GM21423 (cell line): ENCODE measurements around the gene RREB1.
"Not testable (repeated sequence)": the region's sequence is repeated elsewhere in the genome, so short reads cannot be mapped to it uniquely, and the experiment has no call there.

ENCODE experiments used
- ATAC-seq: cut with Tn5 transposase; IDR thresholded peaks from one replicate; pipeline ENCODE4 v1.9.1; 2021; ENCODE audit warnings: mild to moderate bottlenecking, moderate library complexity; ENCODE audit not compliant: unreplicated experiment

The RREB1 gene

DNA sequence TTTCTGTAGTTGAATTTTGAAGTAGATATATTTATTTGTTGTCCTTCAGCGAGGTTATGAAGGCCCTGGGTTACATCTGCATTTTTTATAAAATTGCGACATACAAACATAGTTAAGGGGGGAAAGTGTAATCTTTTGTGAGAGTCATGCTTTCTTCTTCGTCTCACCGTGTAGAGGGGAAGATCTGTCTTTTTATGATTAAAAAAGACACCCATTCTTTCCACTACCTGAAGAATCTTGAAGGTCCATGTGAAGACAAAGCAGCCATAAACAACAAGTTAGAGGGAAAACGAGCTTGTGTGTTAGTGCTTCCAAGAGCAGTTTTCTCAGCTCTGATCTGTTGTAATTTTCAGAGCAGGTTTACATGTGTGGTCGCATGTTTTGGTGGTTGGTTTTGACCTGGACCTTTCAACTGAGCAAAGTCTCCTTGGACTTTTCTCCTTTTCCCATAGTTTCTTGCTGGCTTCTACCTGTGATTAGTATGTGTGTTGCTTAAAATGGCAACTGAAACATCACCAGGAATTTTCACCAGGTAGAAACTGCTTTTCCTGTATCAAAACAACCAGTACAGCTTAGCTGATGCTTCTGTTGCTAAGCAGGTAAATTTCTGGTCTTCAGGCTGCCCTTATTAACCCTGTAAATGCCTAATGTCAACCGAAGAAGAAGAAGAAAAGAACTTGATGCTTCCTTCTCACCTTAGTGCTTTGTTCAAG lies 37.3 kb downstream of the RREB1 start:
- ATAC-seq, result no peak

DNA sequence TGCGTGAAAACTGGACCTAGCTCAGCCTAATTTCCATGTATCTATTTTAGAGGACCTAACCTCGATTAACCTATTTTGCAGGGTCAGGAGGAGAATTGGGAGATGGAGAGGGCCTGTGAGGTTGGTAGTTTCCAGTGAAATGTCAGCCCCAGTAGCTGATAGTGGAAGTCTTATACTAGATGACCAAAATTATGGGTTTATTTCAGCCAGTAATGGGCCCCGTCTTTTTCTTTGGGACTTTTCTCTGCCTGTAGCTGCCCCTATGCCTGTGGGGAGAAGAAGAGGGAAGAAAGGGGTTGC lies 37.8 kb downstream of the RREB1 start:
- ATAC-seq, result no peak

DNA sequence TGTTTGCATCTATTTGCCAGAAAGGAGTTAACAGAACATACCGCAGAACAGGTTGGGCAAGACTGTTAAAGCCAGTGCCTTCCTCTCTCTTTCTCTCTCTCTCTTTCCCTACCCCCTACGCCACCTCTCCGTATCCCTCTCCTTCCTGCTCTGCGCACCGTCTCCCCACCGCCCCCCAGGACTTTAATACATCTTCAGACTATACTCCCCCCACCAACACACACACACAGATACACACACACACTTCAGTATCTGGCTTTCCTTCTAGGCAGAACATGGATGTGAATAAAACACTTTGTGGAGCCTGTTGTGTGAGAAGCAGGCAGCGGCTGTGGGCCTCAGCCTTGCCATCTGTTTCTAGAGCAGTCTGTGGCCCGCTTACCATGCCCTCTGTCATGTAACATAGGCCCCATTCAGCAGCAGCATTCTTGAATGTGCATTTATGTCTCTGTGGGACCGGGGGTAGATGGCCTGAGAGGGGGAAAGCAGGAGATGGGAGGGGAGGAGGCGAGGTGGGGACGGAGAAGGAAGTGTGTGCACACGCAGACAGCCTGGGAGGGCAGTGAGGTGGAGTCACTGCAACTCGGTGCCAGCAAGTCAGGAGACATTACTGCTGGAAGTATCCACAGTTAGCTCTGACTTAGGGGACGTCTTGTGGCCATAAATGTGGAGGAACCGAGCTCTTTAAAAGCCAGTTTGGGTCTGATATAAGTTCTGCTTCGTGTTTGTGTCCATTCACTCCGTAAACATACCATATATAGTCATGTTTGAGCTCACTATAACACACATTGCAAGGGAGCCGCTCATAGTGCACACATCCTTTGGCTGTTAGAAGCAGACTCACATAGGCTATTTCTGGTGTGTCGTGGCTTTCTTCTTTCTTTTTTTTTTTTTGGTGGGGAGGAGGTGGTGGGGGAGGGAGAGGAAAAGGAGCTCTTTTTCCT lies 38.4 kb downstream of the RREB1 start:
- ATAC-seq, result peak; percentile 58

DNA sequence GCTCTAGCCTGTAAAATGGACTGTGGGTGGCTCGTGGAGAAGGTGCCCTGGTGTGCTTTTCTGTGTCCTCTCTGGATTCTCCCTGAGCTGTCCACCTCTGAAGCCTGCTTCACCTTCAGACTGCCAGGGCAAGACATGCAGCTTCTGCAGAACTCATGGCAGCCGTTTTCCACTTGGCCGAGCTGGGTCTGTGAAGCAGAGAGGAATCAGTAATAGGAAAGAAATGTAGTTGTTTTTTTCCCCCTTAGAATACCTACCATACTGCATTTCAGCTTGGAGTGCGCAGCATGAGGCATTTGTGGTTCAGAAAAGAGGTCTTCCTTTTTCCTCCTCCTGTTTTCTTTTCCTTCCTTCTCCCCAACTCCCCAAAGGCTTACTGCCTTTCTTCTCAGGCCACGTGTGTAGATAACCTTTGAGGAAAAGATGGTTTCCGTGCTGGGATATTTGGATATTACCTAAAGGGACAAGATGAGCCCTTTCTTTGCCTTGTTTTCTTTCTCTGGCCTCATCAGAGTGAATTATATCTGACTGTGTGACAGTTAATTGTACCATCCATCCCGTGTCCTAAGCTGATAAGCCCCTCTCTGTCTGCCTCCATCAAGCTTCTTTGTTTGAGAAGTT lies 39.4 kb downstream of the RREB1 start:
- no peak for ATAC-seq

DNA sequence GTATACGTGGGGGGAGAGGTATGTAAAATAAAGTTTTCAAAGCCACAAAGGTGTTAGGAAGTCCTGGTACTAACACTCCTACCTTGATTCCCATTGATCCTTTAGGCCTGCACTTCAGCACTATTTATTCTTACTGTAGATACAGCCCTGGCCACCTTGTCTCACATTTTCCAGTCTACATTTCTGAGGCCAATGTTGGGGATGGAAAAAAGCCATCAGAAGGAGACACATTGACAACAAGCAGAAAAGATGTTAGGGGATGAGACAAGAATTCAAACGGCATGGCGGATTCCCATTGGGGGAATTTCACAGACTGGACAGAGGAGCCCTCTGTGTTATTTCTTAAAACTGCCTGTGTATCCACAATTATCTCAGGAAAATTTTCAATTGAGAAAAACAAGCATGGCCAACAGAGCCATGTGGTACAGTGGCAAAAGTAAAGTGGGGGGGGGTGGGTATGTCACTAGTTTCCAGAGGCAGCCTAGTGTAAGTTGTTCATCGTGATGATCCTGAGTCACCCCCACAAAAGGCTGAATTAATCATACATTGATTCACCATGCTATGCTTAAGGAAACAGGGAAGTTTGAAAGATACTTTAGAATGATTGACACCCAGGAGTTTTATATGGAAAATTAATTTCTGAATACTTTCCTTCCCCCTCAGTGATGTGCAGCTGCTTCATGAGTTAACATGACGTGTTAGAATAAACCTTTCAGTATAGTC lies 40.5 kb downstream of the RREB1 start:
- ATAC-seq, result no peak

DNA sequence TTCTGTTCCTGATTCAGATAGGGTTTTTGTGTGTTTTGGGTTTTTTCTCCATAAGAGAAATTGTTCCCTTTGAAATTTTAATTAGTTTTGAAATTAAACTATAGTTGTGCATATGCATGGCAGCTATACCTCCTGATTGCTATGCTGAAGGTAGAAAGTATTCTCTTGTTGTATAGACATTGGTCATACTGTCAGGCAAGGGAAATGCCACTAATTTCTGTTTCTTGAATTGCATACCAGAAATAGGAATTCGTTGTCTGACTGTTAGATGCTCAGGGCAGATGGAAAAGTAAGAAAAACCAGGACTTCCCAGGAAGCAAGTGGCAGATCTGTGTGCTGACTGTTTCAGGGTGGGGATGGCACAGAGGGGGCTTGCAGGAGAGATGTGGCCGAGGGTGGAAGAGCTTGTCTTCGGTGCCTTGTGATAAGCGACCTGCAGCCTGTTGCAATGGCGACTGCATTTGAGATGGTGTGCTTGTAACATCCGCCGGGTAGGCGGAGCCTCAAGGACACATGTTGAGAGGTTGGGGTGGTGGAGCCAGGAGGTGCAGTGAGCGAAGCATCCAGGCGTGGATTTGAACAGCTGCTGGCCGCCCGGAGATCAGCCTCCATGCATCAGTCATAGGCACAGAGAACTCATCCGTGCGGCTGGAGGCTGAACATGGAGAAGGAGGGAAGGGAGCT lies 42.8 kb downstream of the RREB1 start:
- ATAC-seq, result no peak

DNA sequence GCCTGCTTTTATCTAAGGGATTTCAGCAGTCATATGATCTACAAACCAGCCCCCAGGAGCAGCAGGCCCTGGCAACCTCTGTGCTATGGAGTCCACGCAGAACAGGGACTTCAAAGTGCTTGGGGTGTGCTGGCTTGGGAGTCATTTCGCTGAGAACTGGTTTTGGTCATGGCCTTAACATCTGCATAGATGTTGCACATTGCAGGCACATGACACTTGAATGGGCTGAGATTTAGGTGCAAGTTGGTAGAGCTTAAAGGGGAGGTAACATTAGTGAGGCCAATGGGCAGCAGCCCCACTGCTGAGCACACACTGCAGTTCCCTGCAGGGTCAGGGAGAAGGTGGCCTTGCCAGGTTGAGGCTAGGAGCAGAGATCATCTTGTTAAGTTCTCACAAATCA lies 43.6 kb downstream of the RREB1 start:
- ATAC-seq, result no peak

DNA sequence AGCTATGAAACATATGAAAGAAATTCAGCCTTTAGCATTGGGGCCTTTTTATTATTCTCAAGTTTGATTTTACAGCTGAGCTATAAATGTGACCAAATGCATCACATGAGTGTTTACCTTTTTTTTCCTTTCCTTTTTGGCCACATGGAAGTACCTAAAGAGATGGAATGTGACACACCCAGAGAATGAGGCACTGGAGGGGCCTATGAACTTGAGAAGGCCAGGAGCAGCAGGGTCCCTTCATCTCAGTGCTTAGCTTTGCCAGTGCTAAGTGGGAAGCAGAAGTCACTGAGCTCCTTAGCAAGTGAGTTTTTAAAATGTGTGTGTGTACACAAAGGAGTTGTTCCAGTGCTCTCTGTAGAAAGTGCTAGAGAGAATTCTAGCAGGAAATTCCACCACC lies 44.7 kb downstream of the RREB1 start:
- no peak for ATAC-seq

DNA sequence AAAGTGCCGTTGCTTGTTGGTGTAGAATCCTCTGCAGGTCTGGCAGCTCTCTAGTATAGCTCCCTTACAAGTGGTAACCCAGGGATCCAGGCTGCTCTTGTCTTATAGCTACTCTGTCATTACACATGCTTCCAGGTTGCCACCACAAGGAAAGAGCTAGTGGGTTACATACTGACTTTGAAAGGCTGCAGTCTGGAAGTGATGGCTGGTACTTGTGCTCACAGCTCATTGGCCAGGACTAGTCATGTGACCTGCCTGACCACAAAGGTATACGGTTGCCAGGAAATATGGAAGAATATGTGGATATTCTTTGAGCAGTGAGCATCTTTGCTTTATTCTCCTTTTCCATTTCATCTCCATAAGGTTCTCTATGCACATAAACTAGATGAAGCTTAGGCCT lies 46.0 kb downstream of the RREB1 start:
- no peak for ATAC-seq

DNA sequence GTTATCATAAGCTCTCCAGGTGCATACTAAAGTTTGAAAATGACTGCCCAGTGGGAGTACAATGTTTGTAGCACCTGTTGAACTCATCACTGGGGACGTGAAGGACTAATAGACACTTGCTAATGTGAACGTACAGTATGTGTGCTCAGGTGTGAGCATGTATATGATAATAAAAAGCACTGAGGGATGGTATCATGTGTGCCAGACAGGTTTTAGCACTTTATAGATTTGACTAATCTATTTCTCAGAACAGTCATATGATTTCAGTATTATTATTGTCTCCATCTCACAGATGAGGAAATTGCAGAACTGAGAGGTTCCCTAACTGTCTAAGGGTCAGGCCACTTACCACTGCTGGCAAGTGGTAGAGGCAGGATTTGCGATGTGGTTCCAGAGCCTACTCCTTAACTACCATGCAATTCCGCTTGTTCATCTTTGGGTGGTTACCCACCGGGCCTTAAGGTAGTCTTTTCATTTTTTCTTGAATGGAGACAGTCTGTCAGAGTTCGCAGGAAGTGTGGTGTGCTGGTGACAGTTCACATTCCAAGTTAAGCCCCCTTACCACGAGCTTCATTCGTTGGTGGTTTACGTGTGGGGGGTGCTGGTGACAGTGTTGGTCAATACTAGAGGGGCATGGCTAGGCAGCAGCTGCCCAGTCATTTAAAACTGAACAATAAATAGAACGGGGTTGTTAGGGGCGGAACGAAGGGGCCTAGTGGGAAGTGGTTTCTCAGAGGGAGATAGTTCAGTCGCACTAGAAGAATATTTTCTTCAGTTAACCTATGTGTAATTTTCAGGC lies 46.8 kb downstream of the RREB1 start:
- peak; percentile 67 for ATAC-seq

DNA sequence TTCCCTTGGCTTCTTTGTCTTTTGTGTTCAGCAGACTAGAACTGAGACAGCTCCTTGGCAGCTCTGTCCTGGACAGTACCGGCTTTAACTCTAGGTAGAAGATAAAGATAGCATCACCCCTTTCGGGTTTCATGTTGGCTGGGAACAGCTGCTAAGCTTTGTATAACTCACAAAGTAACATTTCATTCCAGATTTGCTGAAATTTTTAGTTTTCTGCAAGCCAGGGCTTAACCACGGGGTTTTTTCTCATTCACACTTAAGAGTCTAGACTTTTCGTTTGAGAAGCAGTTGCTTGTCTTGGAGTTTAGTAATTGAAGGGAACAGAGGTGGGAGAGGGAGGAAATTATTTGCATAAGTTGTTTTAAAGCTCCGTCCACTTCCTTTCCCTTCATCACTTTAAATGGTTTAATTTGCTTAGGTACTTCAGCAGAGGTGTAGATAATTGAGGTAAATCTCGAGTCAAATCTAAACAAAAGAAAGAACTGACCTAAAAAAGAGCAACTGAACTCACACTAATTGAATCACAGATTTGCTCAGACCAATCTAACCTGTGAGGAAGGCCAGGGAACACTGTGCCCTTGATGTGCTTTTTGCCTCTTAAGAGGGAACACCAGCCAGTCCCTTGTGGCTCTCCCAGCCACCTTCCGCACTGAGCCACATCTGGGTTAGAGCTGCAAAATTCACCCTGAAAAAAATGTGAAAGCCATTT lies 48.3 kb downstream of the RREB1 start:
- peak; percentile 43 for ATAC-seq

DNA sequence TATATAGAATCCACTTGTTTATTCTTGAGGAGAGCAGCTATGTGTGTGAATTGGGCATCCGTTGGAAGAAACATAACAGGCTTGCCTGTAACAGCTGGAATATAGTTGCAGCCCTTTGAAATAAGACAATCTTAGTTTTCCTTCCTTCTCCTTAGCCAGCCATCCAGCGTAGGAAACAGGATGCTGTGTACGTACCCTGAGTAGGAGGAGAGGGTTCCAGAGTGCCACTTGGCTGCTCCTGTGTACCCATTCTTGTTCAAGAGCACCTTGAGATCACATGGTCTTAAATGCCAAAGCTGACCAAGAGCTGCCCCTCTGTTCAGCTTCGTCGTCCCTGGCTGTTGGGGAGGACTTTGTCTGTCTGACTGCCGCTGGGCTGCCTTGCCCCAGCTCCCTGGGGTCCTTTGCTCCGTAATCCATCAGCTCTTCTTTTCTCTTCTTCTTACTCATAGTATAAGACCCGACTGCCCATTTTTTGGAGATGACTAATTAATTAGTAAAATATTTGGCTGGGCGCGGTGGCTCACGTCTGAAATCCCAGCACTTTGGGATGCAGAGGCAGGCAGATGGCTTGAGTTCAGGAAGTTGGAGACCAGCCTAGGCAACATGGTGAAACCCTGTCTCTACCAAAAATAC lies 49.0 kb downstream of the RREB1 start:
- ATAC-seq, result no peak

DNA sequence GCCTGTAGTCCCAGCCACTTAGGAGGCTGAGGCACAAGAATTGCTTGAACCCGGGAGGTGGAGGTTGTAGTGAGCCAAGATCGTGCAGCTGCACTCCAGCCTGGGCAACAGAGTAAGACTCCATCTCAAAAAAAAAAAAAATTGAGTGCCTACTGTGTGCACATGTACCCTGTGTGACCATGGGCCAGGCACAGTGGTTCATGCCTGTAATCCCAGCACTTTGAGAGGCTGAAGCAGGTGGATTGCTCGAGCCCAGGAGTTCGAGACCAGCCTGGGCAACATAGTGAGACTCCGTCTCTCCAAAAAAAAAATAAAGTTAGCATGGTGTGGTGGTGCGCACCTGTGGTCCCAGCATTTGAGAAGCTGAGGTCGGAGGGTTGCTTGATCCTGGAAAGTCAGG lies 49.5 kb downstream of the RREB1 start:
- not testable (repeated sequence) for ATAC-seq

DNA sequence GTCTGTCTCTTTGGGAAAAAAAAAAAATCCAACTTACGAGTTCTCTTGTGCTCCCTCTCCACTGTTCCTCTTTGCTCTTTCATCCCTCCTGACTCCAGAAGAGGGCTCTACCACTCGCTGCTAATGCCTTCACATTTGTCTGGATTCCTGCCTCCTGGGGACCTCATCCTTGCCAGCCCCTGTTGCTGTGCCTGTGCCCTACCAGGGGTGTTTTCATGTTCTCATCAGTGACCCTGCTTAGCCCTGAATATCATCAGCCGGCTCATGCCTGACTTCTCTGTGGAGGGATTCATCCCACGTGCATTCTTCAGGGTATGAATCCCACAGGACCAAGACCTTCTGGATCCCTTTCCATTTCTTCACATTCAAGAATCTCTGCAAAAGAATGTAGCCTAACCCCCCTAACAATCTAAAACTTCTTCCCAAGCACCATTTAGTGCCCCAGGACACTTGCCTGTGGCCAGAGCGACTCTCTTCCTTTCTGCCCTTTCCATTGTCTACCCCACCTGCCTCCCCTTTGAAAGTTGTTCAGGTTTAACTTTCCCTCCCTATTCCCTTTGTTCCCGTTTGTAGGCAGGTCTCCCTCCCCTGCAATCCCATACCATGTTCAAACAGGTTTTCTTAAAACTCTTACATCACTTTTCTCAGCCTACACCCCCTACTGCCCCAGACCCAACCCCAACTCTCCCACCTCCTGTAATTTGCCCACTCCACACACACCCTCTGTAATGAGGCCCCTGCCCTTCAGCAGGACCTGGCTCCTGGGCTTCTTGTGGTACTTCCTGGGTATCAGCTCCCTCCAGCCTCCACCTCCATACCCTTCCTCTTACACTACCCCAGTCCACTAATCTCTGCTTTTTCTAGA lies 50.2 kb downstream of the RREB1 start:
- no peak for ATAC-seq

DNA sequence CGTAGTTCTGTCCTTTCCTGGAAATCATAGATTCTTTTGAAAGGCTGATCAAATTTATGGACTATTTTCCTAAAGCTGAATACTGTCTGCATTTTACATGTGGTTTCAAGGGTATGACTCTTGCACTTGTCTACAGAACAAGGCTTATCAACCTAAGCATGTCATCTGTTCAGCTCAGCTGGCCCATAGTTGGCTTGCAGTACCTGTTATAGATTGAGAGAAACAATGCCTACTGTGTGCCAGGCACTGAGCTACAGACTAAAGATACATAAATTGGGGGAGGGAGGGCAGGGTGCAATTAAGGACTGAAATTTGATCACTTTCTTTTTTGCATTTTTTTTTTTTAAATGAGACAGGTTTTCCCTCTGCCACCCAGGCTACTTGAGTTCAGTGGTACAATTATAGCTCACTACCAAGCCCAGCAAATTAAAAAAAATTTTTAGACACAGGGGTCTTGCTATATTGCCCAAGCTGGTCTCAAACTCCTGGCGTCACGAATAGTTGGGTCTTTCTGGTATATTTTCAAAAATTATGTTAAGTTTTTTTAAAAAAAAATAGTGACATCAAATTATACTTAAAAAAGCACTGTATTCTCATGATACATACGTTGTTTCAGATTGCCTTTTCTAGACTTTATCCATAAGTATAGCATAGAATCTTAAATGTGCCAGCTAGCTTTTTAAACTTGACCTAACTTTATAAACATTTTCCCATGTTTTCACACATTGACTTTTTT lies 52.2 kb downstream of the RREB1 start:
- ATAC-seq, result no peak

DNA sequence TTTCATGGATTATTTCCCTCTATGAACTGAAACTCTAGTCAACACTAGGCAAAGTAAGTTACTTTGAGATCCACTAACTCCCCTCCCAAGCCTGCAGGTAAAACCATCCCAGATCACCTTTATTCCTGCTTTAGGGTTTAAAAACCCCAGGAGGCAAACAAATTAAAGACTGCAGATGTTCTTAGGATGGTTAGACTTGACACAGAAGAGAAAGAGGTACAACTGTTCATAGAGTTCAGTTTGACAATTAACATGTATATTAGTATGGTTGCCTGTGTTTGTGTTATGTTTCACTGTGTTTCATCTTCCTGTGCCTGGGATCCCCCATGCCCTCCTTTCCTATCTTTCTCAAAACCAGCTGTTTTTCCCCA lies 53.5 kb downstream of the RREB1 start:
- no peak for ATAC-seq

DNA sequence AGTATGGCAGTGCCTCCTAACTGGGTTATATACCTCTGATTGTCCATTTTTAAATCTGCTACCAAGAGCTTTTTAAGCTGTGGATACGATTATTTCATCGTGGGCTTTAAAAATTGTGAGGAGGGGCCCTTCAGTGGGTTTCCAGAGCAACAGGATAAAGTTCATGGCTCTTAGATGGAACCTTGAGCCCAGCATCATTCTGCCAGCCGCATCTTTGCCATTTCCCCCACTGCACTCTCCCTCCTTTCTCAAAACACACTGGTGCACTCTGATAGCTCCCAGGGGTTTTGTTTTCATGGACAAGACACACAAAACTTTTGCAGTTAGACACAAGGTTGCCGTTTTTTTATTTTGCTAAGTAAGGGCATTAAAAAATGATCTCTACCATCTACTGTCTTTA lies 54.1 kb downstream of the RREB1 start:
- ATAC-seq, result no peak
